K562 (cell line): ENCODE measurements around the gene BRICD5. TPM values are rescaled to one million over a fixed set of nuclear protein-coding genes. Genes with fewer than 3 reads are reported as not detected.

Experiments used
- CBX1 ChIP-seq: sonication (generic); IDR thresholded peaks from 2 replicates; pipeline ENCODE4 v1.6.1; 2016; ENCODE audit warnings: antibody characterized with exemption, low read depth, mild to moderate bottlenecking
- CGGBP1 ChIP-seq: fragments of 250-450 bp; sonication (Bioruptor Pico); IDR thresholded peaks from 2 replicates; pipeline ENCODE4 v1.9.0; 2021; ENCODE audit warnings: mild to moderate bottlenecking
- ETS1 ChIP-seq: conservative IDR thresholded peaks from 2 replicates; pipeline ENCODE4 v1.6.1; 2011; ENCODE audit warnings: low read depth, mild to moderate bottlenecking, low read length; ENCODE audit not compliant: control insufficient read depth
- HBP1 ChIP-seq: fragments of 450-650 bp; formaldehyde crosslinking; IDR thresholded peaks from 2 replicates; pipeline ENCODE4 v1.4.0; 2022; ENCODE audit warnings: missing genetic modification characterization
- MYNN ChIP-seq, 2 experiments: sonication (generic); formaldehyde crosslinking in 1 of 2; IDR thresholded peaks; 2 replicates each; pipeline versions ENCODE4 v1.5.0 to v1.6.1; 2016 to 2020; ENCODE audit warnings: antibody characterized with exemption in 1 of 2, missing genetic modification reagents in 1 of 2
- NFRKB ChIP-seq: fragments of 450-650 bp; IDR thresholded peaks from 2 replicates; pipeline ENCODE4 v1.6.1; 2016; ENCODE audit warnings: low read depth
- TAL1 ChIP-seq: fragments of 450-650 bp; IDR thresholded peaks from 2 replicates; pipeline ENCODE4 v1.6.1; 2016; ENCODE audit warnings: mild to moderate bottlenecking
- TCFL5 ChIP-seq: fragments of 250-450 bp; sonication (Bioruptor Pico); conservative IDR thresholded peaks from 2 replicates; pipeline ENCODE4 v1.6.1; 2021; ENCODE audit warnings: mild to moderate bottlenecking, moderate library complexity, matching md5 sums
- TOE1 ChIP-seq, 2 experiments: fragments of 450-650 bp in 1 of 2; sonication (generic) in 1 of 2; formaldehyde crosslinking in 1 of 2; IDR thresholded peaks; 2 replicates each; pipeline versions ENCODE4 v1.7.1 to v1.8.0; 2016 to 2022; ENCODE audit warnings: borderline replicate concordance in 2 of 2, mild to moderate bottlenecking in 2 of 2, antibody characterized with exemption in 1 of 2, inconsistent platforms in 1 of 2, low read depth in 1 of 2, missing genetic modification reagents in 1 of 2, moderate library complexity in 1 of 2
- ZBTB33 ChIP-seq: sonication (generic); formaldehyde crosslinking; IDR thresholded peaks from 2 replicates; pipeline ENCODE4 v1.8.1; 2023; ENCODE audit warnings: mild to moderate bottlenecking, missing genetic modification reagents
- ZBTB5 ChIP-seq: fragments of 450-650 bp; IDR thresholded peaks from 2 replicates; pipeline ENCODE4 v1.6.1; 2017; ENCODE audit warnings: antibody characterized with exemption
- ZFP30 ChIP-seq: fragments of 250-450 bp; sonication (Bioruptor Pico); IDR thresholded peaks from 2 replicates; pipeline ENCODE4 v1.8.0; 2022; ENCODE audit warnings: moderate library complexity, mild to moderate bottlenecking, inconsistent platforms, borderline replicate concordance
- ZSCAN29 ChIP-seq: fragments of 450-650 bp; IDR thresholded peaks from 2 replicates; pipeline ENCODE4 v1.6.1; 2017
- polyA plus RNA-seq, 8 experiments: library from polyadenylated mRNA; depleted of rRNA in 4 of 8; stranded (reverse) in 5 of 8; unstranded in 3 of 8; fragments of >200 nt; fragmentation: Nextera tagmentation in 2 of 8; fragmentation: Illumina TruSeq in 1 of 8; extraction: Ambion mirVana in 2 of 8; extraction: Trizol in 1 of 8; gene quantifications; 2 replicates each; pipeline versions ENCODE4 v1.2.1 to v1.2.3, GENCODE V29; 2011 to 2014; ENCODE audit warnings: inconsistent platforms in 1 of 8, missing spikeins in 1 of 8
- total RNA-seq, 7 experiments: library from RNA; depleted of rRNA in 6 of 7; stranded (reverse); fragments of >200 nt in 6 of 7; fragmentation: Illumina TruSeq in 2 of 7; extraction: Trizol in 2 of 7; gene quantifications; 2 replicates each; pipeline versions ENCODE4 v1.2.1 to v1.2.3, GENCODE V29; 2011 to 2021; ENCODE audit warnings: low replicate concordance in 1 of 7

Gene BRICD5
- total and polyA plus RNA-seq, 9 of the 15 experiments (the other 6 are each of a cell fraction or from before 2014, with no cell fraction given) = 0.24 to 15.1 (median 2.4) TPM; not detected in 1

GRCh38 chr16:2205104-2205966, 5.3 kb downstream of the BRICD5 start, which contains the start of gene MLST8 (continued):
- TF ChIP-seq ZSCAN29 (no peak), ETS1 (peak; percentile 64), ZBTB33 (CRISPR knock-in tag) (peak; percentile 20; the same call in 1 of the 2 replicates), TAL1 (no peak), ZFP30 (CRISPR knock-in tag) (no peak), MYNN (IDR thresholded peaks at IDR 0.05) (no peak; the same call in 1 of the 2 replicates), MYNN (CRISPR knock-in tag; IDR thresholded peaks at IDR 0.05) (no peak), CGGBP1 (CRISPR knock-in tag) (no peak), ZBTB5 (no peak), CBX1 (no peak; the same call in 1 of the 2 replicates), NFRKB (no peak), TOE1 (IDR thresholded peaks at IDR 0.05; ENCODE audit: borderline replicate concordance) (peak; percentile 74), TOE1 (CRISPR knock-in tag; IDR thresholded peaks at IDR 0.05; ENCODE audit: borderline replicate concordance, low read depth) (no peak), HBP1 (CRISPR knock-in tag) (no peak), TCFL5 (CRISPR knock-in tag) (no peak)
